HCT116 (cell line): Measurements from ENCODE around the gene H2AZ2.

Experiments
- FOSL1 ChIP-seq: IDR thresholded peaks from 2 replicates; pipeline ENCODE4 v1.6.1; 2012; ENCODE audit warnings: low read depth
- JUND ChIP-seq: IDR thresholded peaks from 2 replicates; pipeline ENCODE4 v1.6.1; 2012
- POLR2A ChIP-seq: IDR thresholded peaks from 2 replicates; pipeline ENCODE4 v1.7.0; 2011; ENCODE audit warnings: borderline replicate concordance; ENCODE audit not compliant: insufficient read depth, insufficient read length; ENCODE audit errors: extremely low read depth
- TF ChIP-seq, protein P1 (sequence below), 3 experiments: fragments of 200-600 bp in 1 of 3; sonication (generic) in 1 of 3; IDR thresholded peaks in 2 of 3; conservative IDR thresholded peaks in 1 of 3; 2 replicates each; pipeline ENCODE4 v1.5.1; 2012 to 2017; ENCODE audit warnings: low read depth in 2 of 3, low read length in 2 of 3, antibody characterized with exemption in 1 of 3, borderline replicate concordance in 1 of 3, control low read depth in 1 of 3, mild to moderate bottlenecking in 1 of 3, mixed read lengths in 1 of 3, mixed run types in 1 of 3, moderate library complexity in 1 of 3; ENCODE audit not compliant: insufficient read depth in 1 of 3
- TF ChIP-seq, protein P2 (sequence below): IDR thresholded peaks from 2 replicates; pipeline ENCODE4 v1.6.1; 2012; ENCODE audit warnings: low read depth
- TF ChIP-seq, protein P3 (sequence below): IDR thresholded peaks from 2 replicates; pipeline ENCODE4 v1.6.1; 2011; ENCODE audit warnings: mild to moderate bottlenecking, low read length, moderate library complexity; ENCODE audit not compliant: insufficient replicate concordance; ENCODE audit errors: extremely low read depth

DNA sequence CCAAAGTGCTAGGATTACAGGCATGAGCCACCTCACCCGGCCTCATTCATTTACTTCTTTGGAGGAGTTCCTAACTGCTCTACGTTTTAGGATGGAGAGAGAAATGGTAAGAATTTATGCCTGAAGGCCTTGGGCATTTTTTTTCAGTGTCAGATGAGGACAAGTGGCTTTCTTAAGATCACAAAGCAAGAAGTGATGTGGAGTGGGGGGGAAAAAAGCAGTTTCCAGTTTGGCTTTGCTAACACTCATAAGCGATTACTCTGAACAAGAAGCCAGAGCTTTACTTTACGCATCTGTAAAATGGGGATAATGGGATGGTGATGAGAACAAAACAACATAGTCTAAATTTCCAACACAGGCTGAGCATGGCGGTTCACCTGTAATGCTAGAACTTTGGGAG lies 54.0 kb downstream of the H2AZ2 start:
- TF ChIP-seq, protein P1, sequence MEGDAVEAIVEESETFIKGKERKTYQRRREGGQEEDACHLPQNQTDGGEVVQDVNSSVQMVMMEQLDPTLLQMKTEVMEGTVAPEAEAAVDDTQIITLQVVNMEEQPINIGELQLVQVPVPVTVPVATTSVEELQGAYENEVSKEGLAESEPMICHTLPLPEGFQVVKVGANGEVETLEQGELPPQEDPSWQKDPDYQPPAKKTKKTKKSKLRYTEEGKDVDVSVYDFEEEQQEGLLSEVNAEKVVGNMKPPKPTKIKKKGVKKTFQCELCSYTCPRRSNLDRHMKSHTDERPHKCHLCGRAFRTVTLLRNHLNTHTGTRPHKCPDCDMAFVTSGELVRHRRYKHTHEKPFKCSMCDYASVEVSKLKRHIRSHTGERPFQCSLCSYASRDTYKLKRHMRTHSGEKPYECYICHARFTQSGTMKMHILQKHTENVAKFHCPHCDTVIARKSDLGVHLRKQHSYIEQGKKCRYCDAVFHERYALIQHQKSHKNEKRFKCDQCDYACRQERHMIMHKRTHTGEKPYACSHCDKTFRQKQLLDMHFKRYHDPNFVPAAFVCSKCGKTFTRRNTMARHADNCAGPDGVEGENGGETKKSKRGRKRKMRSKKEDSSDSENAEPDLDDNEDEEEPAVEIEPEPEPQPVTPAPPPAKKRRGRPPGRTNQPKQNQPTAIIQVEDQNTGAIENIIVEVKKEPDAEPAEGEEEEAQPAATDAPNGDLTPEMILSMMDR (IDR thresholded peaks at IDR 0.05 in 2 of 3, conservative IDR thresholded peaks at IDR 0.05 in 1 of 3; ENCODE audit: borderline replicate concordance in 1 of 3, insufficient read depth in 1 of 3, low read depth in 2 of 3, low read length in 2 of 3) = no peak
- TF ChIP-seq POLR2A (no peak), FOSL1 (no peak), JUND (no peak)
- TF ChIP-seq, protein P2, sequence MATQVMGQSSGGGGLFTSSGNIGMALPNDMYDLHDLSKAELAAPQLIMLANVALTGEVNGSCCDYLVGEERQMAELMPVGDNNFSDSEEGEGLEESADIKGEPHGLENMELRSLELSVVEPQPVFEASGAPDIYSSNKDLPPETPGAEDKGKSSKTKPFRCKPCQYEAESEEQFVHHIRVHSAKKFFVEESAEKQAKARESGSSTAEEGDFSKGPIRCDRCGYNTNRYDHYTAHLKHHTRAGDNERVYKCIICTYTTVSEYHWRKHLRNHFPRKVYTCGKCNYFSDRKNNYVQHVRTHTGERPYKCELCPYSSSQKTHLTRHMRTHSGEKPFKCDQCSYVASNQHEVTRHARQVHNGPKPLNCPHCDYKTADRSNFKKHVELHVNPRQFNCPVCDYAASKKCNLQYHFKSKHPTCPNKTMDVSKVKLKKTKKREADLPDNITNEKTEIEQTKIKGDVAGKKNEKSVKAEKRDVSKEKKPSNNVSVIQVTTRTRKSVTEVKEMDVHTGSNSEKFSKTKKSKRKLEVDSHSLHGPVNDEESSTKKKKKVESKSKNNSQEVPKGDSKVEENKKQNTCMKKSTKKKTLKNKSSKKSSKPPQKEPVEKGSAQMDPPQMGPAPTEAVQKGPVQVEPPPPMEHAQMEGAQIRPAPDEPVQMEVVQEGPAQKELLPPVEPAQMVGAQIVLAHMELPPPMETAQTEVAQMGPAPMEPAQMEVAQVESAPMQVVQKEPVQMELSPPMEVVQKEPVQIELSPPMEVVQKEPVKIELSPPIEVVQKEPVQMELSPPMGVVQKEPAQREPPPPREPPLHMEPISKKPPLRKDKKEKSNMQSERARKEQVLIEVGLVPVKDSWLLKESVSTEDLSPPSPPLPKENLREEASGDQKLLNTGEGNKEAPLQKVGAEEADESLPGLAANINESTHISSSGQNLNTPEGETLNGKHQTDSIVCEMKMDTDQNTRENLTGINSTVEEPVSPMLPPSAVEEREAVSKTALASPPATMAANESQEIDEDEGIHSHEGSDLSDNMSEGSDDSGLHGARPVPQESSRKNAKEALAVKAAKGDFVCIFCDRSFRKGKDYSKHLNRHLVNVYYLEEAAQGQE = no peak
- TF ChIP-seq, protein P3, sequence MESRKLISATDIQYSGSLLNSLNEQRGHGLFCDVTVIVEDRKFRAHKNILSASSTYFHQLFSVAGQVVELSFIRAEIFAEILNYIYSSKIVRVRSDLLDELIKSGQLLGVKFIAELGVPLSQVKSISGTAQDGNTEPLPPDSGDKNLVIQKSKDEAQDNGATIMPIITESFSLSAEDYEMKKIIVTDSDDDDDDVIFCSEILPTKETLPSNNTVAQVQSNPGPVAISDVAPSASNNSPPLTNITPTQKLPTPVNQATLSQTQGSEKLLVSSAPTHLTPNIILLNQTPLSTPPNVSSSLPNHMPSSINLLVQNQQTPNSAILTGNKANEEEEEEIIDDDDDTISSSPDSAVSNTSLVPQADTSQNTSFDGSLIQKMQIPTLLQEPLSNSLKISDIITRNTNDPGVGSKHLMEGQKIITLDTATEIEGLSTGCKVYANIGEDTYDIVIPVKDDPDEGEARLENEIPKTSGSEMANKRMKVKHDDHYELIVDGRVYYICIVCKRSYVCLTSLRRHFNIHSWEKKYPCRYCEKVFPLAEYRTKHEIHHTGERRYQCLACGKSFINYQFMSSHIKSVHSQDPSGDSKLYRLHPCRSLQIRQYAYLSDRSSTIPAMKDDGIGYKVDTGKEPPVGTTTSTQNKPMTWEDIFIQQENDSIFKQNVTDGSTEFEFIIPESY = no peak
